ENCODE data around the gene IMP4. TPM values are rescaled to one million over a fixed set of nuclear protein-coding genes. Genes with fewer than 3 reads are reported as not detected.
A peak's percentile ranks its signal among the peaks of the same experiment; 100 is the strongest.

Gene IMP4
- total RNA-seq, 1 donor: 208 TPM

GRCh38 chr2:130375291-130376266 lies 32.9 kb downstream of the IMP4 start:
- DNase-seq (ENCODE audit: low read depth in 2 of 3, low spot score in 2 of 3): no peak

- DNase-seq (ENCODE audit: low read depth in 2 of 3, low spot score in 2 of 3): no peak
Measured at GRCh38 chr2:130376433-130377293, 34.0 kb downstream of the IMP4 start.

- DNase-seq (ENCODE audit: low read depth in 2 of 3, low spot score in 2 of 3): no peak
Measured at GRCh38 chr2:130377491-130377890, 34.8 kb downstream of the IMP4 start.

- DNase-seq (ENCODE audit: low read depth in 2 of 3, low spot score in 2 of 3): no peak
Measured at GRCh38 chr2:130378206-130378897, 35.7 kb downstream of the IMP4 start.

- DNase-seq (ENCODE audit: low read depth in 2 of 3, low spot score in 2 of 3): no peak
Measured at GRCh38 chr2:130378898-130379214, 36.2 kb downstream of the IMP4 start.

GRCh38 chr2:130380096-130380934 lies 37.6 kb downstream of the IMP4 start:
- DNase-seq (ENCODE audit: low read depth in 2 of 3, low spot score in 2 of 3): peak in 1 of 3 donors; percentile 13

GRCh38 chr2:130381145-130381544 lies 38.4 kb downstream of the IMP4 start:
- no peak for DNase-seq (ENCODE audit: low read depth in 2 of 3, low spot score in 2 of 3)

GRCh38 chr2:130381619-130382018 lies 38.9 kb downstream of the IMP4 start:
- no peak for DNase-seq (ENCODE audit: low read depth in 2 of 3, low spot score in 2 of 3)

- no peak for DNase-seq (ENCODE audit: low read depth in 2 of 3, low spot score in 2 of 3)
Measured at GRCh38 chr2:130382313-130382917, 39.7 kb downstream of the IMP4 start.

- no peak for DNase-seq (ENCODE audit: low read depth in 2 of 3, low spot score in 2 of 3)
Measured at GRCh38 chr2:130385709-130386108, 43.0 kb downstream of the IMP4 start.

GRCh38 chr2:130387071-130387400 lies 44.3 kb downstream of the IMP4 start:
- DNase-seq (ENCODE audit: low read depth in 2 of 3, low spot score in 2 of 3): no peak

- DNase-seq (ENCODE audit: low read depth in 2 of 3, low spot score in 2 of 3): no peak
Measured at GRCh38 chr2:130387804-130388203, 45.1 kb downstream of the IMP4 start.

- DNase-seq (ENCODE audit: low read depth in 2 of 3, low spot score in 2 of 3): no peak
Measured at GRCh38 chr2:130388221-130388907, 45.7 kb downstream of the IMP4 start.

- DNase-seq (ENCODE audit: low read depth in 2 of 3, low spot score in 2 of 3): no peak
Measured at GRCh38 chr2:130389358-130389757, 46.7 kb downstream of the IMP4 start.

GRCh38 chr2:130389783-130390182 lies 47.1 kb downstream of the IMP4 start:
- no peak for DNase-seq (ENCODE audit: low read depth in 2 of 3, low spot score in 2 of 3)

- peak in 1 of 3 donors; percentile 53 for DNase-seq (ENCODE audit: low read depth in 2 of 3, low spot score in 2 of 3)
Measured at GRCh38 chr2:130390460-130391057, 47.9 kb downstream of the IMP4 start.

GRCh38 chr2:130391058-130391871 lies 48.6 kb downstream of the IMP4 start:
- DNase-seq (ENCODE audit: low read depth in 2 of 3, low spot score in 2 of 3): peak in 2 of 3 donors; percentile 60 to 69
